Stimulated activated CD8-positive, alpha-beta memory T cell treated with anti-CD3 and anti-CD28 coated beads, Interleukin-15, amount 100 ng/mL, for 4 hours (primary cell): Measurements from ENCODE around the gene SERPINB1.
"Not testable (repeated sequence)": the region's sequence is repeated elsewhere in the genome, so short reads cannot be mapped to it uniquely, and the experiment has no call there.

ENCODE experiments used
- DNase-seq, 2 donors: peaks; one replicate each; pipeline ENCODE4 v3.0.0-alpha.2; 2020; ENCODE audit warnings: low read depth in 2 of 2

Gene SERPINB1

DNA sequence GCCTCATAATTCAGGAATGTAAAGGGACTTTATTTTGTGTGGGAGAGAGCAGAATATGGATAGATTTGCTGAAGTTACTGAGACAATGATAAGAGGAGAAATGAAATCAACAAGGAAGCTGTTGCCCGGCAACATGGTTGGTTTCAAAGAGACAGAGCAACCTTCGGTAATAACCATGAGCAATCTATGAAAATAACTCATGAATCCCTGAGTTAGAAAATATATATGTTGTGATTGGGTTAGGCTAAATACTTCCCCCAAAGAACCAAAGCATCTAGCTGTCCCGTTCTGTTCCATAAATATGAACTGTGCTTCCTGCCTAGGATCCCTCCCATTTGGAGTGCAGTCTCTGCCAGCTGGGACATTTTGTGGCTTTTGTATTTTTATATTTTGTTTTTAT lies 23.1 kb downstream of the SERPINB1 start:
- DNase-seq, result no peak

DNA sequence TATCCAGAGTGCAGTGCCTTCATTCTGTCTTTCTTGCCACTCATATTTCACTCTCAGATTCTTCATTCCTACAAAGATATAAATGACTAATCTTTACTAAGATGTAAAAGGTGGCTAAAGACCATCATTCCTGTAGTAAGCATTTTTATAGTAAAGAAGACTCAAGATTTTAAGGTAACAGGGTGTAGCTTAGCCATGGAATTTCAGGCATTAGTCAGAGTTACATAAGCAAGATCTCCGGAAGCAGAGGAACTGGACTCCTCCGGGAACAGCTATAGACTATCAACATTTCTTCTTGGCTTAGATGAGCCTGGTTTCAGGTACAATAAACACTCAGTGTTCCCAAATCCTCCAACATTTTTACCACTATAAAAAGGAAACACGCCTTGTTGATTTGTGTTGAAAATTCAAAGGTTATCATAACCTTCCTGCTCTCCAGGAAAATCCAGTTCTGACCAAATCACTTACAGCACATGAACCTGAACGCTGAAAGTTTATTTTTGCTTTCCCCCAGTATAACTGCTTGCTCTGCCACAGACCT lies 23.7 kb downstream of the SERPINB1 start:
- no peak for DNase-seq

- no peak for DNase-seq
Measured at GRCh38 chr6:2816158-2816557, 25.5 kb downstream of the SERPINB1 start.

GRCh38 chr6:2812695-2813094 lies 29.0 kb downstream of the SERPINB1 start:
- no peak for DNase-seq

GRCh38 chr6:2810092-2810671 lies 31.5 kb downstream of the SERPINB1 start:
- DNase-seq, result no peak

DNA sequence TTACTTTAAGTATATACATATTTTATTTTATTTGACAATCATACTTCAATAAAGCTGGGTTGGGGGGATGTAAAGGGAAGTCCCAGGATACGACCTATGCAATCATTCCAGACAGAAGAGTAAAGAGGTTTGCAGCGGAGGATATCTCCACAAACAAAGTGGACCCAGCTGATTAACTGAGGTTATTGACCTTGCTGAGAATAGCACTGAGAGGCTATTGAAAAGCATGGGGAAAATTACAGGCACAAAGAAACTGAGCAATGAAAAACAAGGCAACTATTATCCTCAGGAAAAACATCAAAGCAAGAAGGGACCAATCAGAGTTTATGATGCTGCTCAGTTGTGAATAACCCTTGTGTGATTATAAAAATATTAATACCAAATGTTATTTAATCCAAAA lies 32.6 kb downstream of the SERPINB1 start:
- DNase-seq, result no peak

DNA sequence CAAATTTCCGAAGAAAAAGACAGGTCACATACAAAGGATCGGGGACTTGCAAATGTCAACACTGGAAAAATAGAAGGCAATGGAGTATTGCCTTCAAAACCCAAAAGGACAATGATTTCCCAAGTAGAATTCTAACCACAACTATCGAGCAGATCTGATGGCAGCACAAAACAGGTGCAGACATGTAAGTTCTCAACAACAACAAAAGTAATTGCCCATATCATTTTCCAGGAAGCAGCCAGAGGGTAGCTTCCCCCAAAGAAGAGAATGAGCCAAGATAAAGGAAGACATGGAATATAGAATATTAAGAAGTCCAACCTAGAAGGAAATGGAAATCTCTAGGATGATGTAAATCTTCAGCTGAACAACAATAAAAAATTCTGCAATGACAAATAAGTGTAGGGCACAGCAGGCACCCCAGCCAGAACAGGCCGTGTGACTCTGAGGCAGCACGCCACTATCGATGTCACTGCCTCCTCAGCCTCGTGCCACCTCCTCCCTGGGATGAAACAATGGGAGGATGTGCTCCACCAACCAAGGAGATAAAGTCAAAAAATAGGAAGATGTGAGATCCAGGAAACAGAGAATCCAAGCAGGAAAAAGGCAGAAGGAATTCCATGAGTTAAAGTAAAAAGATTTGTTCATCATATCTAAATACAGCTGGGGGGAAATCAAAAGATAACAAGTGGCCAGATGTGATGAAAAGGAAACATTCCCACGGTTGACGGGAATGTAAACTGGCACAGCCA lies 34.1 kb downstream of the SERPINB1 start:
- no peak for DNase-seq

DNA sequence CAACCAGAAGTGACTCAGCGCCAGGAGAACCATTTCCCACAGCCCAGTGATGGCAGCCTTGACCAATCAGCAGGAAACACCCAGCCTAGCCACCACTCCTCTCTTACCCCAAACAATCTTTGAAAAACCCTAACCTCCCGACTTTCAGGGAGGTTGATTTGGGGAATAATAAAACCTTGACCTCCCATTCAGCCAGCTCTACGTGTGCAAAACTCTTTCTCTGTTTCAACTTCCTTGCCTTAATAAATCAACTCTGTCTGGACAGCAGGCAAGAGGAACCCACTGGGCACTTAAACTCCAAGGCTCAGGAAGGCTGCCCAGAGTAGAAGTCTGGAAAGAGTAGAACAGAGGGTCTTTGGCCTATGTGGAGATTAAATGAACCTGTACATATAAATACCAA lies 35.0 kb downstream of the SERPINB1 start:
- DNase-seq, result no peak

DNA sequence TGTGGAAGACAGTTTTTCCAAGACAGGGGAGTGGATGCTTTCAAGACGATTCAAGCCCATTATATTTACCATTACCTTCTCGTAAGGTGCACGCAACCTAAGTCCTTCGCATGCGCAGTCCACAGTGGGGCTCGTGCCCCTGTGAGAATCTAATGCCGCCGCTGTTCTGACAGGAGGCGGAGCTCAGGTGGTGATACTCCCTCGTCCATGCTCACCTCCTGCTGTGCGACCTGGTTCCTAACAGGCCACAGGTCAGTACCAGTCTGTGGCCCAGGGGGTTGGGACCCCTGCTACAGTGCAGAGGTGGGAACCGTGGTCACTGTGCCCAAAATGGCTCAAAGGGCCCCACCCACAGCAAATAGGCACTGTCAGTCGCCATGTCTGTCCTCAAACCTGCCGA lies 36.6 kb downstream of the SERPINB1 start:
- DNase-seq, result no peak

GRCh38 chr6:2804516-2804915 lies 37.1 kb downstream of the SERPINB1 start:
- no peak for DNase-seq

DNA sequence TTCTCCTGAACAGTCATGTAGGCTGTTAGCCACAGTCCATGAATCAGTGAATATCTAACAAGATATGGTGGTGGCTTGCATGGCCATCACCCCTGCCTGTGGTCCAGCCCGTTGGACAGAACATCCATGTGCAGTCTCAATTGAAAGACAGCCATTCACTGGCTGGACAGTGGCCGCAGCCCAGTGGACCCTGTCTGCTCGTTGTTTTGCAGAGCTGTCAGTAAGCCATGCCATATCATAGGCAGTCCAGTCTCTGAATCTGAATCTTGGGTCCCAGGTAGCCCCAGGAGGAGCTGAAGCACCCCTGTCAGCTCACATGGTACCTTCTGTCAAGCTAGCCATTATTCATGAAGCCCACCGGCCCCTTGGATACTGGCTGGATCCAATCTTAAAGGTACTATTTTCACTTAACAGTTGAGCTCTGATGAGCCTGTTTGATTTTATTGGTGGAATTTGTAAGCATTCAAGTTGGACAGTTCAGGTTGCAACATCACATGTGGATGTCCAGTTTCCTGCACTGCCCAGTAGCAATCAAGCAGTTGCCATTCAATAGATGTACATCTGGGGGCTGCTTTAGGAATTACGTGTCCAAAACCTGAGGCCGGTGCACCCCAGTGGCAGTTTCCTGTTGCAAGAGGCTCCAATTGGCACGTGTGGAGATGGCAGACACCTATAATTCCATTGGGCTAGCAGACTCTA lies 37.8 kb downstream of the SERPINB1 start:
- DNase-seq, result no peak

GRCh38 chr6:2802521-2803060 lies 39.1 kb downstream of the SERPINB1 start:
- no peak for DNase-seq

GRCh38 chr6:2801687-2802086 lies 40.0 kb downstream of the SERPINB1 start:
- not testable (repeated sequence) for DNase-seq

- DNase-seq, result no peak
Measured at GRCh38 chr6:2800552-2801316, 40.9 kb downstream of the SERPINB1 start.

GRCh38 chr6:2799936-2800527 lies 41.6 kb downstream of the SERPINB1 start:
- no peak for DNase-seq

DNA sequence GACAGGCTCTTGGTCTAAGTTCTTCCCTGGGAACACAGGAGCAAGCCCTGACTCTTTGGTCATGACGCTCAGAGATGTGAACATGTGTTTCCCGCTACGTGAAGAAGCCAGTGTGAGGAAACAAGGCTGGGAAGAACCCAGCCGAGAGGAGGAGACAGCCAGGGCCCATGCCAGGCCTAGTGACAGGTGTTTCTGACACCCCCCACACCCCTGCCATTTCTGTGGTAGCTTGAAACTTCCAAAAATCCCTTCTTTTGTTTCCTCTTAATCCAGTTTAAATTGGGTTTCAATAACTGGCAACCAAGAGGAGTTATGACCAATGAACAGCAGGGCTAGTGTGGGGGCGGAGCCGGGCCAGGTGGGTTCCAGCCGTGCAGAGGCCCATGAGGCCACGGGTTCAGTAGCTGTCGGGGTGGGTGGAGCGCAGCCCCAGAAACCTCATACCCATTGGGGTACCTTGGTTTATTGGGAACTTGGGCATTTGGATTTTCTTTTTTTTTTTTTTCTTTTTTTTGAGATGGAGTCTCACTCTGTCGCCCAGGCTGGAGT lies 43.0 kb downstream of the SERPINB1 start:
- DNase-seq, result no peak

- DNase-seq, result no peak
Measured at GRCh38 chr6:2797564-2798031, 44.1 kb downstream of the SERPINB1 start.

GRCh38 chr6:2796861-2797260 lies 44.8 kb downstream of the SERPINB1 start:
- DNase-seq, result no peak

DNA sequence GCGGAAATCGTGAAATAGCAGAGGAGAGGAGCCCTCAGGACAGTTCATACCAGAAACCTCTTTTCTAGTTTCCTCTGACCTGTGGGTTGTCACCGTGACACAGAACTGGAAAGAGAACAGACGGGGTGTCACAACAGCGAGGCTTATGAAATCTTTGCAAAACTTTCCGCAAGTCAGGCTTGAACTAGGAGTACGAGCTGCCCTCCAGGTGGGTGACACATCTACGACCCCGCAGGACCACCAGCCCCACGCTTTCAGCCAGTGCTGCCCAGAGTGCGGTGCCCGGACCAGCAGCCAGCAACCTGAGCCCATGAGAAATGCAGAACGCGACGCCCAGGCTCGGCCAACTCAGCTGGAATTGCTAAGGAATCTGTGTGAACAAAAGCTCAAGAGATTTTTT lies 45.7 kb downstream of the SERPINB1 start:
- no peak for DNase-seq

GRCh38 chr6:2795162-2795561 lies 46.5 kb downstream of the SERPINB1 start:
- DNase-seq, result no peak

DNA sequence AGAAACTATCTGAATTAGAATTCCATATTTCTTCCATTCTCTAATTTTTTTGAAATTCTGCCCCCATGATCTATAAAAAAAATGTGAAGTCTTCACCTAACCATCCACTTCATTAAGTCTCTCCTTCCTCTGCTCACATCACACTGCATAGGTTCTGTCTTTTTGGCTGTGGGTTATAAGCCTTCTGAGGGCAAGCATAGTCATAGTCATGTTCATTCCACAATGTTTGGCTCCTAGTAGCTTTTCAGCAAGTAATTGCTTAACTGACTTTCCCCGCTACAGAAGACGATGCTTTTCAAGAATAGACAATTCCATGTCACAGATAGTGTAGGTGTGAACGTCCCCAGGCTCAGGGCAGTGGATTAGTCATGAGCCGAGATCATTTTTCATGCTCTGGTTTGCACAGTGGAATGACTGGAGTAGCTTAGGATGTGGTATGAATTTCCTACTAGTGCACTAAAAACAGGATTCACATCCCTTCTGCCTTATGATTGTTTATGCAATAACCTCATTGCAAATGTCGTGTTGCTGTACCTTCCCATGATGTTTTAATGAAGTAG lies 47.4 kb downstream of the SERPINB1 start:
- no peak for DNase-seq
